PFSK-1 (cell line): ENCODE measurements around the gene CDH26.

Source experiments
- POLR2AphosphoS5 ChIP-seq: IDR thresholded peaks from 2 replicates; pipeline ENCODE4 v1.6.1; 2012; ENCODE audit warnings: low read depth, mild to moderate bottlenecking, control low read depth, low read length, moderate library complexity
- SIN3A ChIP-seq: IDR thresholded peaks from 2 replicates; pipeline ENCODE4 v1.6.1; 2012; ENCODE audit warnings: mild to moderate bottlenecking, low read length, moderate library complexity, borderline replicate concordance; ENCODE audit not compliant: insufficient read depth
- TF ChIP-seq, protein P1 (sequence below), 2 experiments: IDR thresholded peaks; 2 replicates each; pipeline versions ENCODE4 v1.6.1 to v1.8.0; 2011 to 2012; ENCODE audit warnings: low read depth in 2 of 2, low read length in 2 of 2, control low read depth in 1 of 2, inconsistent platforms in 1 of 2, mild to moderate bottlenecking in 1 of 2, moderate library complexity in 1 of 2; ENCODE audit not compliant: insufficient read depth in 1 of 2

GRCh38 chr20:60063739-60064380 is 105.6 kb downstream of the CDH26 start:
- TF ChIP-seq POLR2AphosphoS5 (no peak), SIN3A (no peak)
- TF ChIP-seq, protein P1, sequence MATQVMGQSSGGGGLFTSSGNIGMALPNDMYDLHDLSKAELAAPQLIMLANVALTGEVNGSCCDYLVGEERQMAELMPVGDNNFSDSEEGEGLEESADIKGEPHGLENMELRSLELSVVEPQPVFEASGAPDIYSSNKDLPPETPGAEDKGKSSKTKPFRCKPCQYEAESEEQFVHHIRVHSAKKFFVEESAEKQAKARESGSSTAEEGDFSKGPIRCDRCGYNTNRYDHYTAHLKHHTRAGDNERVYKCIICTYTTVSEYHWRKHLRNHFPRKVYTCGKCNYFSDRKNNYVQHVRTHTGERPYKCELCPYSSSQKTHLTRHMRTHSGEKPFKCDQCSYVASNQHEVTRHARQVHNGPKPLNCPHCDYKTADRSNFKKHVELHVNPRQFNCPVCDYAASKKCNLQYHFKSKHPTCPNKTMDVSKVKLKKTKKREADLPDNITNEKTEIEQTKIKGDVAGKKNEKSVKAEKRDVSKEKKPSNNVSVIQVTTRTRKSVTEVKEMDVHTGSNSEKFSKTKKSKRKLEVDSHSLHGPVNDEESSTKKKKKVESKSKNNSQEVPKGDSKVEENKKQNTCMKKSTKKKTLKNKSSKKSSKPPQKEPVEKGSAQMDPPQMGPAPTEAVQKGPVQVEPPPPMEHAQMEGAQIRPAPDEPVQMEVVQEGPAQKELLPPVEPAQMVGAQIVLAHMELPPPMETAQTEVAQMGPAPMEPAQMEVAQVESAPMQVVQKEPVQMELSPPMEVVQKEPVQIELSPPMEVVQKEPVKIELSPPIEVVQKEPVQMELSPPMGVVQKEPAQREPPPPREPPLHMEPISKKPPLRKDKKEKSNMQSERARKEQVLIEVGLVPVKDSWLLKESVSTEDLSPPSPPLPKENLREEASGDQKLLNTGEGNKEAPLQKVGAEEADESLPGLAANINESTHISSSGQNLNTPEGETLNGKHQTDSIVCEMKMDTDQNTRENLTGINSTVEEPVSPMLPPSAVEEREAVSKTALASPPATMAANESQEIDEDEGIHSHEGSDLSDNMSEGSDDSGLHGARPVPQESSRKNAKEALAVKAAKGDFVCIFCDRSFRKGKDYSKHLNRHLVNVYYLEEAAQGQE (IDR thresholded peaks at IDR 0.05; ENCODE audit: insufficient read depth in 1 of 2, low read depth in 2 of 2, low read length in 2 of 2) = no peak
